Stimulated activated CD4-positive, alpha-beta T cell treated with anti-CD3 and anti-CD28 coated beads, Interleukin-4, amount 100 ng/mL, for 24 hours (primary cell): Measurements from ENCODE around the gene SCNN1B.

Experiments used
- DNase-seq: peaks from one replicate; pipeline ENCODE4 v3.0.0-alpha.2; 2020

SCNN1B gene

GRCh38 chr16:23321206-23321875 is 19.2 kb downstream of the SCNN1B start:
- no peak for DNase-seq

- no peak for DNase-seq
These were observed 21.3 kb downstream of the SCNN1B start for GRCh38 chr16:23323224-23324030.

GRCh38 chr16:23324727-23325126 is 22.6 kb downstream of the SCNN1B start:
- no peak for DNase-seq

- no peak for DNase-seq
These were observed 25.7 kb downstream of the SCNN1B start for GRCh38 chr16:23327836-23328235.

- DNase-seq: no peak
These were observed 28.1 kb downstream of the SCNN1B start for GRCh38 chr16:23330161-23330560.

- DNase-seq: no peak
These were observed 28.6 kb downstream of the SCNN1B start for GRCh38 chr16:23330583-23331249.

GRCh38 chr16:23333034-23333579 is 31.0 kb downstream of the SCNN1B start:
- no peak for DNase-seq

- DNase-seq: no peak
These were observed 31.8 kb downstream of the SCNN1B start for GRCh38 chr16:23333831-23334456.

- no peak for DNase-seq
These were observed 32.4 kb downstream of the SCNN1B start for GRCh38 chr16:23334457-23334853.

- no peak for DNase-seq
These were observed 32.8 kb downstream of the SCNN1B start for GRCh38 chr16:23334950-23335349.

GRCh38 chr16:23337836-23338550 is 35.9 kb downstream of the SCNN1B start:
- no peak for DNase-seq

- no peak for DNase-seq
These were observed 37.7 kb downstream of the SCNN1B start for GRCh38 chr16:23339787-23340186.

- DNase-seq: no peak
These were observed 40.1 kb downstream of the SCNN1B start for GRCh38 chr16:23342083-23342640.

GRCh38 chr16:23343643-23344612 is 41.8 kb downstream of the SCNN1B start:
- no peak for DNase-seq

- no peak for DNase-seq
These were observed 43.1 kb downstream of the SCNN1B start for GRCh38 chr16:23345237-23345636.

- DNase-seq: no peak
These were observed 46.7 kb downstream of the SCNN1B start for GRCh38 chr16:23348579-23349469.

GRCh38 chr16:23351360-23351759 is 49.3 kb downstream of the SCNN1B start:
- no peak for DNase-seq

GRCh38 chr16:23353440-23353839 is 51.3 kb downstream of the SCNN1B start:
- no peak for DNase-seq

GRCh38 chr16:23354246-23354645 is 52.1 kb downstream of the SCNN1B start:
- no peak for DNase-seq
